Stimulated activated CD4-positive, alpha-beta T cell treated with anti-CD3 and anti-CD28 coated beads, TNF-alpha, amount 100 ng/mL, for 48 hours (primary cell): ENCODE data around the gene ASPN.

ENCODE experiments used
- DNase-seq, 3 donors: peaks; one replicate each; pipeline ENCODE4 v3.0.0-alpha.2; 2020; ENCODE audit warnings: low read depth in 3 of 3

ASPN gene

GRCh38 chr9:92482329-92482728, at the start of gene ASPN:
Gene ASPN, minus strand, starts transcription at chr9:92482506.
- no peak for DNase-seq

DNA sequence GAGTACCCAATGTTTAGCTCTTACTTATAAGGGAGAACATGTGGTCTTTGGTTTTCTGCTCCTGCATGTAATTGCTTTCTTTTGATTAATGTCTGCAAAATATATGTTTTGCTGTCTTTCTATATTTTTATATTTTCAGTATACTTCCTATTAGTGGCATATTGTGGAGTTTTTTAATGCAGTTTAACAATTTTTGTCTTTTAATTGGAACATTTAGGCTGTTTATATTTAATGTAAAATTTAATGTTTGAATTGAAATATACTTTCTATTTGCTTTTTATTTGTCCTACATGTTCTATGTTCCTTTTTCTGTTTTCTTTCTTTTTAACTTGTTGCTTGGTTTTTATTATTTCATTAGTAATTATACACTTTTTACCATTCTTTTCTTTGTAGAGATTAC, 48.6 kb upstream of the ASPN start:
- no peak for DNase-seq

GRCh38 chr9:92529124-92529523, 46.8 kb upstream of the ASPN start:
- no peak for DNase-seq

GRCh38 chr9:92528522-92528849, 46.2 kb upstream of the ASPN start:
- DNase-seq = no peak

DNA sequence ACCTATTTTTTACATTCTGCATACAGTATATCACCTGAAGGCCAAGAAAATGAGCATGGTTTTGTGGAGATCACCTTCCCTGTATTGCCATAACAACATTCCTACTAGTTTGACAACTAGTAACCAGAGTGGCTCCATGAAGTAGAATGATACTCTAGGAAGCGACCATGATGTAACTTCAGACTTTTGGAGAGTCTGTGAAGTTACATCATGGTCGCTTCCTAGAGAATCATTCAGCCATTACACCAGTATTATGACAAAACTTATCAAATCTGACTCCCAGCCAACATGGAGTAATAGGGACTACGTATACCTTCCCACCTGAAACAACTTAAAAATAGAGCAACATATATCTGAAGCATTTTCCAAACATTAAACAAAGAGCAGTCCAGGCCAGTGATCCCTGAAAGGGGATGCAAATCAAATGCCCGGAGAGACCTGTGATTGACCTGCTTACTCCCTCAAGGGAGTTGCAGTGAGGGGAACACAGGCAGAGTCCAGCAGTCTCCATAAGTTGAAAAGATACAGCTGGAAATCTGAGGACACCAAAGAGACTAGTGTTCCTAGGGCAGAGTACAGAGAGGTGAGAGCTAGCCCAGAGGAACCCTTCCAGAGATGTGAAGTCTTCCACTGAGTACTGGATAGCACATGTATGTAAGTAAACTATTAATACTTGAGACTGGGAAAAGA, 45.7 kb upstream of the ASPN start:
- no peak for DNase-seq

- DNase-seq = no peak
These were observed 45.1 kb upstream of the ASPN start for GRCh38 chr9:92527291-92527828.

DNA sequence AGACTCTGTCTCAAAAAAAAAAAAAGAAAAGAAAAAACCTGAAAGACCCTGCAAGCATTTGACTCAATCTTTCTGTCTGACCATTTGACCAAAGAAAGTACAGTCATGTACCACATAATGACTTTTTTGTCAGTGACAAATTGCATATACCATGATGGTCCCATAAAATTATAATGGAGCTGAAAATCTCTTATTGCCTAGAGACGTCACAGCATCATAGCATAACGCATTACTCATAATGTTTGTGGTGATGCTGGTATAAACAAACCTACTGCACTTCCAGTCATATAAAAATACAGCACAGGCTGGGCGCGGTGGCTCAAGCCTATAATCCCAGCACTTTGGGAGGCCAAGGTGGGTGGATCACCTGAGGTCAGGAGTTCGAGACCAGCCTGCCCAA, 43.0 kb upstream of the ASPN start:
- no peak for DNase-seq

DNA sequence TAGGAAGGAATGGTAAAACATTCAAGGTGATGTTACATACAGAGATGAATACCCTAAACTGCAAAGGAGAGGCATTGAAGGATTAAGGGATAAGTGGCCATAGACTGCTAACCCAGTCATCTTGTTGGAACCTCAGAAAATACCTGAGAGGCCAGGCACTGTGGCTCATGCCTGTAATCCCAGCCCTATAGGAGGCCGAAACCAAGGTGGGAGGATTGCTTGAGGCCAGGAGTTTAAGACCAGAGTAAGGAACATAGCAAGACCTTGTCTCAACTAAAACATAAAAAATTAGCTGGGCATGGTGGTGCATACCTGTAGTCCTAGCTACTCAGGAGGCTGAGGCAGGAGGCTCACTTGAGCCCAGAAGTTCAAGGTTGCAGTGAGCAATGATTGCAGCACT, 42.6 kb upstream of the ASPN start:
- DNase-seq = no peak

- no peak for DNase-seq
These were observed 41.0 kb upstream of the ASPN start for GRCh38 chr9:92522983-92523970.

DNA sequence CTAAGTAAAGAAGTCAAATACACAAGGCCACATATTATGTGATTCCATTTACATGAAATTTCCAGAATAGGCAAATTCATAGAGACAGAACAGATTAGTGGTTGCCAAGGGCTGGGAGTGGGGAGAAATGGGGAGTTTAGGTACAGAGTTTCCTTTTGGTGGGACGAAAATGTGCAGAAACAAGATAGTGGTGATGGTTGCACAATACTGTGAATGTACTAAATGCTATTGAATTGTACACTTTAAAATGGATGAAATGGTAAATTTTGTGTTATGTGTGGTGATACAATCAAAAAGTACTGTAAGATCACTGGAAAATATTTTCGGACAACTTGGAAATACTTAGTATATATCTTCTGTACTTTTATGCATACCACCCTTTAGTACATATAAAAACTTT, 38.5 kb upstream of the ASPN start:
- no peak for DNase-seq

GRCh38 chr9:92518199-92518598, 35.9 kb upstream of the ASPN start:
- no peak for DNase-seq

DNA sequence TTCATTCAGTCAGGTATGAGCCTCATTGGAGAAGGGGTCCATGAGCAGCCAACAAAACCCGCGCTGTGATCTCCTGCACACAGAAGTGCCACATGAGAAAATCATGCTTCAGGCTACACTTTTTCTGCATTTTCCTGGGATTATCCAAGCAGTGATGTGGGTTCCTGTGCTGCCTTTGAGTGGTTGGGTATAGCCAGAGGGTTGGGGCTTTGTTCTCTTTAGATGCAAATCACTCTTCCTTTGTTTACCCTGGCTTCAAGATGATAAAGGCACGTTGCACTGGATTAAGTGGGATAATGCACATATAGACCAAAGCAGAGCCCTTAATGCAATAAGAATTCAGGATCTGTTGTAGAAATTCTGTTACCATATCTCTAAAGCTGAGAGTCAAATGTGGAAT, 34.7 kb upstream of the ASPN start:
- DNase-seq = no peak

DNA sequence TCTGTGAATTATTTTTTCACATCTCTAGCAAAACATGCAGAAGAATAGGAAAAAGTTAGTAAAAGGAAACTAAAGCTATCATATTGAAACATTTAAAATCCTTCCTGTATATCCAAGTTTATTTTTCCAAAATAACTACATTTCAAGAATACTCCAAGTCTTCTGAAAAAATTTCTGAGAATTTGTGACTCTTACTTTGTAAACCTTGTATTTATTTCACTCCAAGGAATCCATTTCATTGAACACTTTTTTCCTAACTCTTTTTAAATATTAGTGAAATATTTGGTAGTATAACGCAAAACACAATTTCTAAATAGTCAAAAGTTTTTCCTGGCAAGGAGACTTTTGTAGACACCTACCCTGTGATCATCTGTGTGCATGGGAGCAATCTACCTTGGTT, 34.2 kb upstream of the ASPN start:
- no peak for DNase-seq

DNA sequence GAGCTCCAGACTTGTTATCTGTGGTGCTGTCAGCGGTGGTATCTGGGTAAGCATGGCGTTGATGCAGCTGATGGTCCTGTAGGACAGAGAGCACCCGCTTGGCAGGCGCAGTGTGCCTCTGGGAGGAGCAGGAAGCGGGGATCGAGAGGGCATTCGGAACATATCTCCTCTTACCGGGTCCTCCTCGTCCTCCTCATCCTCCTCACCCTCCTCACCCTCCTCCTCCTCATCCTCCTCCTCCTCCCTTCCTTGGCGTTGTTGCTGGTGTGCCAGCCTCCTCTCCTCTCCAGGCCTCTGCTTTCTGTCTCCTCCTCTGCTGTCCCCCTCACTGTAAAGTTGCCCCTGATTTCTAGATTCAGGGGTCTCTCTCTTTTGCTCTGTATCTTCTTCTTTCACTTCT, 32.3 kb upstream of the ASPN start:
- DNase-seq = no peak

GRCh38 chr9:92513349-92513748, 31.0 kb upstream of the ASPN start:
- DNase-seq = no peak

GRCh38 chr9:92512622-92513021, 30.3 kb upstream of the ASPN start:
- no peak for DNase-seq

GRCh38 chr9:92510747-92511146, 28.4 kb upstream of the ASPN start:
- no peak for DNase-seq

DNA sequence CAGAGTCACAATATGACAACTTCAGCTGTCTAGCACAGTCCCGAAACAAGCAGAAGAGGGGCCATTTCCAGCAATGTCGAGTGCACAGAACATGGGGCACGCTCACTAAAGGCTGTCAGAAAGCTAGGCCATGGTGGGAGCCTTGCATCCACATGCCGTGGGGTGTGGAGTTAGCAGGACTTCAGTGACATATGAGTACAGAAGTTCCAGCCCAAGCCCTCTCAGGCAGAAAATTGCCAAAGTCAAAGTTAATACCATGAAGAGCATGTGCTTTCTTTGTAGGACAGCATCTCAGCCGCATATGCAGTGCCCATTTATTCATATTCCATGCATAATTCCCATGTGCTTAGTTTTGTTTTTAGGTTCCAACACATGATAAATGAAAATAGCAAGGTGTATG, 26.7 kb upstream of the ASPN start:
- DNase-seq = no peak

DNA sequence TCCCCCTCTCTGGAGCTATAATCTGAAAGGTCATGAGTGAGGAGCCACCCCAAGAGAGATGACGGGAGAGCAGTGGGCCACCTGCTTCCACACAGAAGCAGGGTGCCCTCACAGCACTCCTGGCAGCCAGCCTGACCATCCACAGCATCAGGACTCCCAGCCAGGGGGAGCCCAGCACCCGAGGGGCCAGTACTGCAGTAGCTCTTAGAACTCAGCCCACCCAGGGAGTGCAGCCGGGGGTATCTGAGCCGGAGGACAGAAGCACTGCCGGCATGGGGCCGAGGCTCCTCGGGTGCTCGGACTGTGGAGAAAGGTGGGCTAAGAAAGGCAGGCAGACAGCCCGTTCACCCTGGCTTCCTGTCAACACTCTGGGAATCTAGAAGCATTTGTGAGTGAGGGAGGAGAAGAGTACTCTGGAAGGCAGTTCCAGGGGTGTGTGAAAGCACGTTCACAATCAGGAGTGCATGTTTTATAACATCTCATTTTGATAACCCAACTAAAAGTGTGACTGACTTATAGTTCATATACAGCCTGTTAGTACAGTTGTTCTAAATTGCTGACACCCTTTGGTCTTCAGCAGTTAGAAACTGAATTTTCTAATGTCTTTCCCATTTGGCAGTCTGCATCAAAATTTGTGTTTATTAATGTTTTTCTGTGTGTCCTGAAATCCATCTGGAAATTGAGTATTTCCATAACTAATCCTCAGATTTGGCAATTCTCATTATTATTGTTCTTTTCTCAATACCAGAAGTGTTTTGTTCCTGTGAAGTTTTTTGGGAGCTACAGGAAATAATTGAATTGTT, 25.9 kb upstream of the ASPN start:
- no peak for DNase-seq

GRCh38 chr9:92507496-92507895, 25.2 kb upstream of the ASPN start:
- no peak for DNase-seq

DNA sequence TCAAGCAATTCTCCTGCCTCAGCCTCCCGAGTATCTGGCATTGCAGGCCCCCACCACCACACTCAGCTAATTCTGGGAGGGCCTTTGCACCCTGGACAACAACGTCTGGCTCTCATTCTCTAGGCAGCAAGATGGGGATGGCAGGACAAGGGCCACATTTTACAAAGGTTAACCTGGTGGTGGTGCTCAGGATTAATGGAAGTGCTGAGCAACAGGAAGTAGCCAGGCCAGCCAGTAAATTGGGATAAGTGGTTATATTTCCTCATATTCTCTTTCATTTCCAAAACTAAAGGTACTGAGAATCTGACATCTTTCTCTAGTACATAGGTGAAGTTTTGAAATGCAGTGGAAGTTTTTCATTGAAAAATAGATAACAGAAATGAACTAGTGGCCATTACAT, 24.7 kb upstream of the ASPN start:
- DNase-seq = no peak

GRCh38 chr9:92506184-92506857, 24.0 kb upstream of the ASPN start:
- DNase-seq = no peak
